ENCODE measurements around the gene ESYT3.
A peak's percentile ranks its signal among the peaks of the same experiment; 100 is the strongest.

Gene ESYT3

DNA sequence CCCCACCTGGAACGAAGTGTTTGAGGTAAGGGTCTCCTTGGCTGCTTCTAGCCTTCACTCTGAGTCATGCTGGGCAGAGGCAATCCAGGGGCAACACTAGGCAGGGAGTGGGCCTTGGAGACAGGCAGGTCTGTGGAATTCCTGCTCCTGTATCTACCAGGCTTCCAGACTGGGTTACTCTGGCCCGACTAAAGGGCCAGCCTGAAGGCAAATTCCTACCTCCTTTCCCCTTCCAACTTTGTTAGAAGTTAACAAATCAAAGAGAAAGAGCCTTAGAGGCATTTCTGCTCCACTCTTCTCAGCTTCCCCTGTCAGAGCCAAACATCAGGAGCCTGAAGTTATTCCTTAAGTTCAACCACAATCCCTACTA is 30.1 kb downstream of the ESYT3 start:
- Histone ChIP-seq H3K36me3 (ENCODE audit: control insufficient read depth, insufficient read depth, low read length, severe bottlenecking) (no peaks in the 10 kb centered on the region), H3K4me1 (ENCODE audit: control insufficient read depth, insufficient read depth, low read length) (peaks cover 9% of the 10 kb centered on the region), H3K9ac (ENCODE audit: low read length) (no peak overlapping the region), H3K27me3 (replicated peaks; ENCODE audit: control insufficient read depth, insufficient read depth, low read length) (no peaks in the 10 kb centered on the region), H3K9me3 (ENCODE audit: control insufficient read depth, low read length) (no peaks in the 10 kb centered on the region), H3K4me3 (ENCODE audit: low read length) (no peak overlapping the region)
- DNase-seq (ENCODE audit: low read depth): no peak

DNA sequence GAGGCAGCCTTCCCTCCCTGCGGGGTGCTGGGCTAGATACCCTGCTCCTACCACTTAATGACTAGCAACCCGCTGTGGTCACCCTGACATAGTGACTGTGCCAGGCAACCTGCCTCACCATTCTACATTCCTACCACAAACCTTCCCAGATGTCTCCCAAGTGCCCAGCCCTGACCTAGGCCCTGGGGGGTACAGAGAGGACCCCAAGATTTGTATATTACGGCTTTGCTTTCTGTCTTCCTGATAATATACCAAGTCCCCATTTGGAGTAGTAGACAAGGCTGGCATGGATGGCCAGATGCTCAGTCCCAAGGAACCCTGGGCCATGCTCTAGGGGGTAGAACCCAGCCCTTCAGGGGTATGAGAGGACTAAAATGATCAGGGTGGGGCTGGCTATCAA is 31.0 kb downstream of the ESYT3 start:
- Histone ChIP-seq H3K36me3 (ENCODE audit: control insufficient read depth, insufficient read depth, low read length, severe bottlenecking) (no peaks in the 10 kb centered on the region), H3K4me1 (ENCODE audit: control insufficient read depth, insufficient read depth, low read length) (peaks cover 9% of the 10 kb centered on the region), H3K9ac (ENCODE audit: low read length) (no peak overlapping the region), H3K9me3 (ENCODE audit: control insufficient read depth, low read length) (no peaks in the 10 kb centered on the region), H3K27me3 (replicated peaks; ENCODE audit: control insufficient read depth, insufficient read depth, low read length) (no peaks in the 10 kb centered on the region), H3K4me3 (ENCODE audit: low read length) (no peak overlapping the region)
- DNase-seq (ENCODE audit: low read depth): no peak

DNA sequence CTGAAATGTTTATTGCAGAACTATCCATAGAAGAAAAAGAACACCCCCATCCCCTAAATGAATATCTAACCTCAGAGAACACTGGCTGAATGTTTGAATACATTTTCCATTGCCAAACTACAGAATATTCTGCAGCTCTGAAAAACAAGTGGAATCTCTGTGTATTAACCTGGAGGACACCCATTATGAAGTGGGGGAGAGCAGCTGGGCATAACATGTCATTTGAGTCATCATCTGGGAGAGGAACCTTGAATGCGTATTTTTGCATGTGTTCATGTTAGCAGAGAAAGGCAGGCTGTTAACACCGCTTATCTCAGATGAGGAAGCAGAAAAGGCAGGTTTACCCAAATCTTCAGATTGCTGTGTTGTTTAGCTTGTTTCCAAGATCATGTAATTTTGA is 31.5 kb downstream of the ESYT3 start:
- H3K4me3 ChIP-seq (ENCODE audit: low read length): no peak overlapping the region
- H3K36me3 ChIP-seq (ENCODE audit: control insufficient read depth, insufficient read depth, low read length, severe bottlenecking): no peaks in the 10 kb centered on the region
- H3K4me1 ChIP-seq (ENCODE audit: control insufficient read depth, insufficient read depth, low read length): peaks cover 9% of the 10 kb centered on the region
- DNase-seq (ENCODE audit: low read depth): no peak
- H3K9ac ChIP-seq (ENCODE audit: low read length): no peak overlapping the region
- no peaks in the 10 kb centered on the region for H3K9me3 ChIP-seq (ENCODE audit: control insufficient read depth, low read length)
- H3K27me3 ChIP-seq (replicated peaks; ENCODE audit: control insufficient read depth, insufficient read depth, low read length): no peaks in the 10 kb centered on the region

DNA sequence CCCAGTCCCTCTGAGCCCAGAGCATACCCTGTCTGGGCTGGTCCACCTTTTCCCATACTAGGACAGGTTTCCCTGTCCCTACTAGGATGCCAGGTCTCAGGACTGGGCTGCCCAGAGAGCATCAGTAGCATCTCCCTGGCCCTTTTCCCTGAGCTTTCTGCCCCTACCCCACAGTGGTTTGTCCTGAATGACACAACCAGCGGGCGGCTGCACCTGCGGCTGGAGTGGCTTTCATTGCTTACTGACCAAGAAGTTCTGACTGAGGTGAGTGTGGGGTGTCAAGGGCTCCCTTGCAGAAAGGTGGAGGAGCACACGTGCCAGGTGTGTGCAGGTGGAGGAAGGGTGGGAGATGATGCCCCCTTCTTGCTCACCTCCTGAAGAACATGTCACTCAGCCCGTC is 33.5 kb downstream of the ESYT3 start:
- no peak overlapping the region for H3K9ac ChIP-seq (ENCODE audit: low read length)
- H3K4me3 ChIP-seq (ENCODE audit: low read length): no peak overlapping the region
- H3K36me3 ChIP-seq (ENCODE audit: control insufficient read depth, insufficient read depth, low read length, severe bottlenecking): no peaks in the 10 kb centered on the region
- no peaks in the 10 kb centered on the region for H3K9me3 ChIP-seq (ENCODE audit: control insufficient read depth, low read length)
- peaks cover 9% of the 10 kb centered on the region for H3K4me1 ChIP-seq (ENCODE audit: control insufficient read depth, insufficient read depth, low read length)
- no peaks in the 10 kb centered on the region for H3K27me3 ChIP-seq (replicated peaks; ENCODE audit: control insufficient read depth, insufficient read depth, low read length)
- DNase-seq (ENCODE audit: low read depth): no peak

DNA sequence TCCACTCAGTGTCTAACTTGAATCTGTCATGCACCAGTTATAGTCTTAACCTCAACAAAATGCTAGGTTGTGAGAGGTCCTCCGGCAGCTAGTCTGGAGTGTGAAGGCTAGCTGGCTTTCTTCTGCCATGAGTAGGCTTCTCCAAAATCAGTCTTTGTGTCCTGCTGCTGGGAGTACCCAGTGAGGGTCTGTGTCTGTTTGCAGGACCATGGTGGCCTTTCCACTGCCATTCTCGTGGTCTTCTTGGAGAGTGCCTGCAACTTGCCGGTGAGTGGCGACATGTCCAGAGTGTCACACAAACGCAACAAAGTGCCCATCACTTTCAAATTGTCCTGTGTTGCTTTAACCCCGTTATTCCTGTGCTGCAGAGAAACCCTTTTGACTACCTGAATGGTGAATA is 34.0 kb downstream of the ESYT3 start:
- H3K36me3 ChIP-seq (ENCODE audit: control insufficient read depth, insufficient read depth, low read length, severe bottlenecking): no peaks in the 10 kb centered on the region
- no peak overlapping the region for H3K4me3 ChIP-seq (ENCODE audit: low read length)
- peaks cover 9% of the 10 kb centered on the region for H3K4me1 ChIP-seq (ENCODE audit: control insufficient read depth, insufficient read depth, low read length)
- no peaks in the 10 kb centered on the region for H3K9me3 ChIP-seq (ENCODE audit: control insufficient read depth, low read length)
- H3K27me3 ChIP-seq (replicated peaks; ENCODE audit: control insufficient read depth, insufficient read depth, low read length): no peaks in the 10 kb centered on the region
- no peak overlapping the region for H3K9ac ChIP-seq (ENCODE audit: low read length)
- DNase-seq (ENCODE audit: low read depth): no peak

DNA sequence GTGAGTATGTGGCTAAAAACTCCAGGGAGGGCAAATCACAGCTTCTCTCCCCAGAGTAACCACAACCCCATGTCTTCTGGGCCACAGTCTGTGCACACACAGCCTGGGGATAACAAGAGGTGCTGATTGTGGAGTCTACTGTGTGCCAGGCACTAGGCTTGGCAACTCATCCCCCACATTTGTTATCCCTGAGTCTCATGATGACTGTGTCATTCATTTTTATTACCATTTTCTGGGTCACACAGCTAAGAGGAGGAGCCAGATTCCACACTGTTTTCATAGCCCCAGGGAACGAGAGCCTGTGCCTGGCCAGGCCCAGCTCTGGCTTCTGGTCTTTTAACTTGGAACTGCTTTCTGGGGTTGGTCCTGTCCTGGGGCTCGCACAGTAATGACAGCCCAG is 34.5 kb downstream of the ESYT3 start:
- Histone ChIP-seq H3K4me3 (ENCODE audit: low read length) (no peak overlapping the region), H3K9me3 (ENCODE audit: control insufficient read depth, low read length) (no peaks in the 10 kb centered on the region), H3K9ac (ENCODE audit: low read length) (no peak overlapping the region), H3K4me1 (ENCODE audit: control insufficient read depth, insufficient read depth, low read length) (peaks cover 9% of the 10 kb centered on the region), H3K27me3 (replicated peaks; ENCODE audit: control insufficient read depth, insufficient read depth, low read length) (no peaks in the 10 kb centered on the region), H3K36me3 (ENCODE audit: control insufficient read depth, insufficient read depth, low read length, severe bottlenecking) (no peaks in the 10 kb centered on the region)
- peak; percentile 15 for DNase-seq (ENCODE audit: low read depth)

DNA sequence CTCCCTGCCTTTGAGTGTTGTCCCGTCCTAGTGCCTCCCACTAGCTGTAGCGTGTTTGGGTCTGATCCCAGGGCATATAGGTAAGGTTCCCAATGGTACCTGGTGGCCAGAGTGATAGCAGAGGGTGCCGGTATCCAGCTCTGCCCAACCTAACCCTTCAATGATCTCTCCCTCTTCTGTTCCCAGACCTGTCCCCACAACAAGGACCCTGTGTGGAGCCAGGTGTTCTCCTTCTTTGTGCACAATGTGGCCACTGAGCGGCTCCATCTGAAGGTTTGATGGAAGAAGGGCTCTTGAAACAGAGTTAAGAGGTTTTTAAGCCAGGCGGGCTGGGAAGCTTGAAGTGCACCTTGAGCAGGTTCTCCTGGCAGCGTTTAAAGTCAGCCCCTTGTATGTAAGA is 35.5 kb downstream of the ESYT3 start:
- DNase-seq (ENCODE audit: low read depth): no peak
- H3K27me3 ChIP-seq (replicated peaks; ENCODE audit: control insufficient read depth, insufficient read depth, low read length): no peaks in the 10 kb centered on the region
- no peak overlapping the region for H3K9ac ChIP-seq (ENCODE audit: low read length)
- no peaks in the 10 kb centered on the region for H3K36me3 ChIP-seq (ENCODE audit: control insufficient read depth, insufficient read depth, low read length, severe bottlenecking)
- H3K4me3 ChIP-seq (ENCODE audit: low read length): no peak overlapping the region
- H3K4me1 ChIP-seq (ENCODE audit: control insufficient read depth, insufficient read depth, low read length): peaks cover 9% of the 10 kb centered on the region
- H3K9me3 ChIP-seq (ENCODE audit: control insufficient read depth, low read length): no peaks in the 10 kb centered on the region

DNA sequence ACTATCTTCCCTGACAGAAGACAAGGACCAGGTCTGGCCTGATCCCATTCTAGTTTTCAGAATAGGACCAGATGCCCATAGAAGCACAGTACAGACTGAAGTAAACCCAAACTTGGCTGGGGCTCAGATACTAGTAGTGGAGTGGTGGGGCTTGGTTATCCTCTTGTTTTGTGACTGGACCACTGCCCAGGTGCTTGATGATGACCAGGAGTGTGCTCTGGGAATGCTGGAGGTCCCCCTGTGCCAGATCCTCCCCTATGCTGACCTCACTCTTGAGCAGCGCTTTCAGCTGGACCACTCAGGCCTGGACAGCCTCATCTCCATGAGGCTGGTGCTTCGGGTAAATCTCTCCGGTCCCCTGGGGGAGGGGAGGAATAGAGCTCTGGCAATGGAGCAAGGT is 36.3 kb downstream of the ESYT3 start:
- peaks cover 9% of the 10 kb centered on the region for H3K4me1 ChIP-seq (ENCODE audit: control insufficient read depth, insufficient read depth, low read length)
- no peaks in the 10 kb centered on the region for H3K9me3 ChIP-seq (ENCODE audit: control insufficient read depth, low read length)
- no peak for DNase-seq (ENCODE audit: low read depth)
- H3K4me3 ChIP-seq (ENCODE audit: low read length): no peak overlapping the region
- no peak overlapping the region for H3K9ac ChIP-seq (ENCODE audit: low read length)
- no peaks in the 10 kb centered on the region for H3K36me3 ChIP-seq (ENCODE audit: control insufficient read depth, insufficient read depth, low read length, severe bottlenecking)
- H3K27me3 ChIP-seq (replicated peaks; ENCODE audit: control insufficient read depth, insufficient read depth, low read length): no peaks in the 10 kb centered on the region

DNA sequence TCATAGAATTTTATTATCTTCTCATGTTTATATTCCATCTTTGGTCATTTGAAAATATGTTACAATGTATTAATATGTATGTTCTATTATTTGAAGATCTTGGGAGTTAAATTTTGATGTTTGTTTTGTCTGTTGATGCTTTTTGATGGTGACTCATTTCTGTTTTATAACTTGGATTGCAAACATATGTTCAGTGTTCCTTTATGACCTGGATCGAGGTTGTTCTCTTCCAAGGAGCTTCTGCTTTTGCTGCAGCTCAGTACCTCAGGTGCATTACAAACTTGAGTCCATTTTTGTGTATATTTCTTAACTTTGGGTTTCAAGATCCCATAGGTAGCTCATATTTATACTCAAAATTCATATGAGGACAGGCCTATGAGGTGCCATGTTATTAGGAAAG is 37.1 kb downstream of the ESYT3 start:
- Histone ChIP-seq H3K9ac (ENCODE audit: low read length) (no peak overlapping the region), H3K9me3 (ENCODE audit: control insufficient read depth, low read length) (no peaks in the 10 kb centered on the region), H3K27me3 (replicated peaks; ENCODE audit: control insufficient read depth, insufficient read depth, low read length) (no peaks in the 10 kb centered on the region), H3K4me3 (ENCODE audit: low read length) (no peak overlapping the region), H3K4me1 (ENCODE audit: control insufficient read depth, insufficient read depth, low read length) (peaks cover 9% of the 10 kb centered on the region), H3K36me3 (ENCODE audit: control insufficient read depth, insufficient read depth, low read length, severe bottlenecking) (no peaks in the 10 kb centered on the region)
- DNase-seq (ENCODE audit: low read depth): no peak

DNA sequence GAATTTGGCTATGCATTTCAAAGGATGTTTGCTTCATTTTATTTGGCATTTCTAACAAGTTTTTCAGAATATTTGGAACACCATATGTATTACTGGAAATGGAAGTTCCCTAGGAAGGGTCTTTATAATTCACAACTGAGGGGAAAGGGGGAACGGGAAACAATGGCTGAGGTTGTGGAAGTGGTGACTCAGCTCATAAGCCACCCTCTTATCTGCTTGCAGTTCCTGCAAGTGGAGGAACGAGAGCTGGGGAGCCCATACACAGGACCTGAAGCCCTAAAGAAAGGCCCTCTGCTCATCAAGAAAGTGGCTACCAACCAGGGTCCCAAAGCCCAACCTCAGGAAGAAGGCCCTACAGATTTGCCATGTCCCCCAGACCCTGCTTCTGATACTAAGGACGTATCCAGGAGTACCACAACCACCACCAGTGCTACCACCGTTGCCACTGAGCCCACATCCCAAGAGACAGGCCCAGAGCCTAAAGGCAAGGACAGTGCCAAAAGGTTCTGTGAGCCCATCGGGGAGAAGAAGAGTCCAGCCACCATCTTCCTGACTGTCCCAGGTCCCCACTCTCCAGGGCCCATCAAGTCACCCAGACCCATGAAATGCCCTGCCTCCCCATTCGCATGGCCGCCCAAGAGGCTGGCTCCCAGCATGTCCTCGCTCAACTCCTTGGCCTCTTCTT is 37.9 kb downstream of the ESYT3 start:
- no peaks in the 10 kb centered on the region for H3K36me3 ChIP-seq (ENCODE audit: control insufficient read depth, insufficient read depth, low read length, severe bottlenecking)
- H3K27me3 ChIP-seq (replicated peaks; ENCODE audit: control insufficient read depth, insufficient read depth, low read length): no peaks in the 10 kb centered on the region
- H3K9me3 ChIP-seq (ENCODE audit: control insufficient read depth, low read length): no peaks in the 10 kb centered on the region
- H3K4me1 ChIP-seq (ENCODE audit: control insufficient read depth, insufficient read depth, low read length): peaks cover 9% of the 10 kb centered on the region
- no peak overlapping the region for H3K4me3 ChIP-seq (ENCODE audit: low read length)
- no peak for DNase-seq (ENCODE audit: low read depth)
- no peak overlapping the region for H3K9ac ChIP-seq (ENCODE audit: low read length)

DNA sequence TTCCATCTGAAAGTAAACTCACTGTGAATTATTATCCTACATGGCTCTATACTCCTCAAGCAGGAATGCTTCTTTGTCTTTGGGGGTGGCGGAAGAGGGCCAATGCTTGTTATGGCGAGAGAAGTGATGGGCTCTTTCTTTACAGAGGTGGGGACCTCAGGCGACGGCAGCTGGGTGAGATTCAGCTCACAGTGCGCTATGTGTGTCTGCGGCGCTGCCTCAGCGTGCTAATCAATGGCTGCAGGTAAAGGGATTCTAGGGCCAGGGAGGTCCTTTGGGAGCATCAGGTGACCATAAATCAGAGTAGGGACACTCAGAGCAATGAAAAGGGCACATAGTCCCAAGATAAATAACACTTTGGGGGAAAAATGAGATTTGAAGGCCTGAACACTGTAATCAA is 39.0 kb downstream of the ESYT3 start:
- DNase-seq (ENCODE audit: low read depth): no peak
- Histone ChIP-seq H3K27me3 (replicated peaks; ENCODE audit: control insufficient read depth, insufficient read depth, low read length) (no peaks in the 10 kb centered on the region), H3K9me3 (ENCODE audit: control insufficient read depth, low read length) (no peaks in the 10 kb centered on the region), H3K4me3 (ENCODE audit: low read length) (no peak overlapping the region), H3K36me3 (ENCODE audit: control insufficient read depth, insufficient read depth, low read length, severe bottlenecking) (no peaks in the 10 kb centered on the region), H3K4me1 (ENCODE audit: control insufficient read depth, insufficient read depth, low read length) (peaks cover 9% of the 10 kb centered on the region), H3K9ac (ENCODE audit: low read length) (no peak overlapping the region)

DNA sequence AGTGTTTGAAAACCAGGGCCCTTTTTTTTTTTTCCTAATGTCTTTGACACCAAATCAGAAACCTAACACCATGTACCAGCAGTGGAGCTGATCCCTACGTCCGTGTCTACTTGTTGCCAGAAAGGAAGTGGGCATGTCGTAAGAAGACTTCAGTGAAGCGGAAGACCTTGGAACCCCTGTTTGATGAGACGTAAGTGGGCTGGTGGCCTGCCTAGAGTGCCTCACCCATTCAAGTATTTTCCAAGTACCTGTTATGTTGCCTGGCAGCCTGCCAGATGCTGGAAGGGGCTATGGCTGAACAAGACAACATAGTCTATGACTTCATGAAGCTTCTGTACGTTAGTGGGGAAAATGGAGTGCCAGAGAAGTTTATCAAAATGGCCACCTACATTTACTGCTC is 39.7 kb downstream of the ESYT3 start:
- Histone ChIP-seq H3K9ac (ENCODE audit: low read length) (no peak overlapping the region), H3K4me1 (ENCODE audit: control insufficient read depth, insufficient read depth, low read length) (peaks cover 2% of the 10 kb centered on the region), H3K36me3 (ENCODE audit: control insufficient read depth, insufficient read depth, low read length, severe bottlenecking) (no peaks in the 10 kb centered on the region), H3K27me3 (replicated peaks; ENCODE audit: control insufficient read depth, insufficient read depth, low read length) (no peaks in the 10 kb centered on the region), H3K4me3 (ENCODE audit: low read length) (no peak overlapping the region), H3K9me3 (ENCODE audit: control insufficient read depth, low read length) (no peaks in the 10 kb centered on the region)
- no peak for DNase-seq (ENCODE audit: low read depth)
